ENCODE measurements around the gene RBM12.

DNA sequence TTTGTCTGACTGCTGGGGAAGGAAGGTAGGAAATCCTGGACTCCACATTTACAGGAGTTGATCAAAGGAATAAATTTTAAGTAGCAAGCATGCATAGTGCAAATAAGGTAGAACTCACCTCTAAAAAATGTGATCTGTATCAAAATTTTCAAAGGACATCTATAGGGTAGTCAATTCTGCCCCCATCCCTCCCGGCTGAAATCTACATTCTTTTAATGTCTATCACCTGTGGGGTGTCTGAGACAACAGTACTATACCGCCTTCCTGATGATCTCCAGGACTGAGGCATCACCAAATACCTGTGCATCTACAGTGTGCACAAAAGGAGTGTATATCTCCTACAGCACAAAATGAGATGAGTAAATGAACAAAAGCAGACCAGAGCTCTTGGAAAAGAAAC is 19.9 kb downstream of the RBM12 start:
- TF ChIP-seq, protein P1, sequence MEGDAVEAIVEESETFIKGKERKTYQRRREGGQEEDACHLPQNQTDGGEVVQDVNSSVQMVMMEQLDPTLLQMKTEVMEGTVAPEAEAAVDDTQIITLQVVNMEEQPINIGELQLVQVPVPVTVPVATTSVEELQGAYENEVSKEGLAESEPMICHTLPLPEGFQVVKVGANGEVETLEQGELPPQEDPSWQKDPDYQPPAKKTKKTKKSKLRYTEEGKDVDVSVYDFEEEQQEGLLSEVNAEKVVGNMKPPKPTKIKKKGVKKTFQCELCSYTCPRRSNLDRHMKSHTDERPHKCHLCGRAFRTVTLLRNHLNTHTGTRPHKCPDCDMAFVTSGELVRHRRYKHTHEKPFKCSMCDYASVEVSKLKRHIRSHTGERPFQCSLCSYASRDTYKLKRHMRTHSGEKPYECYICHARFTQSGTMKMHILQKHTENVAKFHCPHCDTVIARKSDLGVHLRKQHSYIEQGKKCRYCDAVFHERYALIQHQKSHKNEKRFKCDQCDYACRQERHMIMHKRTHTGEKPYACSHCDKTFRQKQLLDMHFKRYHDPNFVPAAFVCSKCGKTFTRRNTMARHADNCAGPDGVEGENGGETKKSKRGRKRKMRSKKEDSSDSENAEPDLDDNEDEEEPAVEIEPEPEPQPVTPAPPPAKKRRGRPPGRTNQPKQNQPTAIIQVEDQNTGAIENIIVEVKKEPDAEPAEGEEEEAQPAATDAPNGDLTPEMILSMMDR (IDR thresholded peaks at IDR 0.05), result no peak
- no peak for TF ChIP-seq SIN3A (IDR thresholded peaks at IDR 0.05; ENCODE audit: borderline replicate concordance, insufficient read depth, low read depth, low read length)
- TF ChIP-seq, protein P2, sequence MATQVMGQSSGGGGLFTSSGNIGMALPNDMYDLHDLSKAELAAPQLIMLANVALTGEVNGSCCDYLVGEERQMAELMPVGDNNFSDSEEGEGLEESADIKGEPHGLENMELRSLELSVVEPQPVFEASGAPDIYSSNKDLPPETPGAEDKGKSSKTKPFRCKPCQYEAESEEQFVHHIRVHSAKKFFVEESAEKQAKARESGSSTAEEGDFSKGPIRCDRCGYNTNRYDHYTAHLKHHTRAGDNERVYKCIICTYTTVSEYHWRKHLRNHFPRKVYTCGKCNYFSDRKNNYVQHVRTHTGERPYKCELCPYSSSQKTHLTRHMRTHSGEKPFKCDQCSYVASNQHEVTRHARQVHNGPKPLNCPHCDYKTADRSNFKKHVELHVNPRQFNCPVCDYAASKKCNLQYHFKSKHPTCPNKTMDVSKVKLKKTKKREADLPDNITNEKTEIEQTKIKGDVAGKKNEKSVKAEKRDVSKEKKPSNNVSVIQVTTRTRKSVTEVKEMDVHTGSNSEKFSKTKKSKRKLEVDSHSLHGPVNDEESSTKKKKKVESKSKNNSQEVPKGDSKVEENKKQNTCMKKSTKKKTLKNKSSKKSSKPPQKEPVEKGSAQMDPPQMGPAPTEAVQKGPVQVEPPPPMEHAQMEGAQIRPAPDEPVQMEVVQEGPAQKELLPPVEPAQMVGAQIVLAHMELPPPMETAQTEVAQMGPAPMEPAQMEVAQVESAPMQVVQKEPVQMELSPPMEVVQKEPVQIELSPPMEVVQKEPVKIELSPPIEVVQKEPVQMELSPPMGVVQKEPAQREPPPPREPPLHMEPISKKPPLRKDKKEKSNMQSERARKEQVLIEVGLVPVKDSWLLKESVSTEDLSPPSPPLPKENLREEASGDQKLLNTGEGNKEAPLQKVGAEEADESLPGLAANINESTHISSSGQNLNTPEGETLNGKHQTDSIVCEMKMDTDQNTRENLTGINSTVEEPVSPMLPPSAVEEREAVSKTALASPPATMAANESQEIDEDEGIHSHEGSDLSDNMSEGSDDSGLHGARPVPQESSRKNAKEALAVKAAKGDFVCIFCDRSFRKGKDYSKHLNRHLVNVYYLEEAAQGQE (IDR thresholded peaks at IDR 0.05; ENCODE audit: insufficient read depth in 1 of 2, low read depth in 2 of 2, low read length in 1 of 2), result no peak
- no peak for TF ChIP-seq POLR2AphosphoS5 (IDR thresholded peaks at IDR 0.05; ENCODE audit: low read depth, low read length)
- no peak for TF ChIP-seq TCF7L2 (IDR thresholded peaks at IDR 0.05; ENCODE audit: low read depth, low read length)
